Body of pancreas (tissue), 4 donors: ENCODE measurements around the gene PHKA2. TPM values are rescaled to one million over a fixed set of nuclear protein-coding genes. Genes with fewer than 3 reads are reported as not detected.

ENCODE experiments used
- ATAC-seq: fragments of 150-250 bp; one replicate; pipeline ENCODE4 v1.9.1; 2016
- DNase-seq, 4 donors: peaks; one replicate each; pipeline ENCODE4 v3.0.0-alpha.2; 2019
- H3K27ac ChIP-seq, 4 donors: fragments of 200-600 bp; sonication (generic); 1 replicate in 3 of 4; 2 replicates in 1 of 4; pipeline versions ENCODE4 v1.5.1 to v1.6.1; 2016 to 2019; ENCODE audit warnings: mild to moderate bottlenecking in 1 of 4, mixed read lengths in 1 of 4, moderate library complexity in 1 of 4
- H3K27me3 ChIP-seq, 2 donors: fragments of 200-600 bp; sonication (generic); one replicate each; pipeline ENCODE4 v1.6.0; 2016; ENCODE audit warnings: mild to moderate bottlenecking in 1 of 2
- H3K36me3 ChIP-seq, 2 donors: fragments of 200-600 bp; sonication (generic); replicated peaks in 1 of 2; 2 replicates each; pipeline ENCODE4 v1.5.1; 2016; ENCODE audit warnings: low read depth in 2 of 2; ENCODE audit not compliant: insufficient read depth in 1 of 2
- H3K4me1 ChIP-seq: fragments of 200-600 bp; sonication (generic); one replicate; pipeline ENCODE4 v1.6.0; 2016
- H3K4me3 ChIP-seq, 2 donors: fragments of 200-600 bp; sonication (generic); 1 replicate in 1 of 2; 2 replicates in 1 of 2; pipeline ENCODE4 v1.5.1; 2016 to 2019
- H3K9me3 ChIP-seq, 3 donors: fragments of 200-600 bp; sonication (generic); 1 replicate in 2 of 3; 2 replicates in 1 of 3; pipeline ENCODE4 v1.5.1; 2016
- POLR2A ChIP-seq, 3 donors: fragments of 450-650 bp; IDR thresholded peaks; one replicate each; pipeline ENCODE4 v1.6.1; 2016; ENCODE audit warnings: antibody characterized with exemption in 3 of 3, mild to moderate bottlenecking in 2 of 3
- WGBS, 2 donors: methylation state at CpG; one replicate each; pipeline ENCODE4 v1.1.5; 2017; 5-methylcytosine and 5-hydroxymethylcytosine counted together
- intact Hi-C: fragments of 100-400 bp; cut with DNase I; formaldehyde crosslinking; loops from one replicate; pipeline ENCODE4 v1.15.1; 2023
- total RNA-seq, 2 donors: library from RNA; depleted of rRNA; stranded (reverse); fragments of >200 nt; gene quantifications; one replicate each; pipeline ENCODE4 v1.1.0, GENCODE V29; 2016
- TF ChIP-seq, protein P1 (sequence below), 7 experiments: fragments of 450-650 bp in 4 of 7; fragments of 200-600 bp in 3 of 7; sonication (generic) in 3 of 7; IDR thresholded peaks; one replicate each; pipeline ENCODE4 v1.5.1; 2016 to 2019; ENCODE audit warnings: antibody characterized with exemption in 7 of 7

Gene PHKA2
- total RNA-seq, 2 donors from 2014 or later = 21.0 to 37.6 TPM

DNA sequence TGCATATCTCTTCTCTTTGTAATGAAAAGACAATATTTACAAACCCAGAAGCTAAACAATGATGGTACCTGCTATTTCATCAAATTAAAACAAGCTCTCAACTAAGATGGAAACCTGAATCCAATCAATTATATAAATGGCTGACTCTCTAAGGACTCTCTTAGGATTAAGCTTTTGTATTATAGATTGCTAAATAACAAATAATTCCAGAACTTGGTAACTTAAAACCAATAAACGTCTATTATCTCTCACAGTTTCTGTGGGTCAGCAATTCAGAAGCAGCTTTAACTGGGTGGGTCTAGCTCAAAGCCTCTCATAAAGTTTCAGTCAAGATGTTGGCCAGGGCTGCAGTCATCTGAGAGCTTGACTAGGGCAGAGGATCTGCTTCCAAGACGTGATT lies 12.4 kb downstream of the PHKA2 start:
- H3K27ac ChIP-seq = no peak overlapping the region
- 55 to 66% methylated on average over 2 of the region's 2 CpGs for WGBS, 2 donors
- TF ChIP-seq POLR2A (IDR thresholded peaks at IDR 0.05) = no peak
- TF ChIP-seq, protein P1, sequence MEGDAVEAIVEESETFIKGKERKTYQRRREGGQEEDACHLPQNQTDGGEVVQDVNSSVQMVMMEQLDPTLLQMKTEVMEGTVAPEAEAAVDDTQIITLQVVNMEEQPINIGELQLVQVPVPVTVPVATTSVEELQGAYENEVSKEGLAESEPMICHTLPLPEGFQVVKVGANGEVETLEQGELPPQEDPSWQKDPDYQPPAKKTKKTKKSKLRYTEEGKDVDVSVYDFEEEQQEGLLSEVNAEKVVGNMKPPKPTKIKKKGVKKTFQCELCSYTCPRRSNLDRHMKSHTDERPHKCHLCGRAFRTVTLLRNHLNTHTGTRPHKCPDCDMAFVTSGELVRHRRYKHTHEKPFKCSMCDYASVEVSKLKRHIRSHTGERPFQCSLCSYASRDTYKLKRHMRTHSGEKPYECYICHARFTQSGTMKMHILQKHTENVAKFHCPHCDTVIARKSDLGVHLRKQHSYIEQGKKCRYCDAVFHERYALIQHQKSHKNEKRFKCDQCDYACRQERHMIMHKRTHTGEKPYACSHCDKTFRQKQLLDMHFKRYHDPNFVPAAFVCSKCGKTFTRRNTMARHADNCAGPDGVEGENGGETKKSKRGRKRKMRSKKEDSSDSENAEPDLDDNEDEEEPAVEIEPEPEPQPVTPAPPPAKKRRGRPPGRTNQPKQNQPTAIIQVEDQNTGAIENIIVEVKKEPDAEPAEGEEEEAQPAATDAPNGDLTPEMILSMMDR (IDR thresholded peaks at IDR 0.05) = no peak
- H3K4me3 ChIP-seq = no peak overlapping the region
- H3K4me1 ChIP-seq = peaks cover 10% of the 10 kb centered on the region
- intact Hi-C loops = no loop called here
- H3K36me3 ChIP-seq = no peaks in the 10 kb centered on the region
- DNase-seq (no peak), ATAC-seq (no peak)
- H3K9me3 ChIP-seq = no peaks in the 10 kb centered on the region
- no peaks in the 10 kb centered on the region for H3K27me3 ChIP-seq

DNA sequence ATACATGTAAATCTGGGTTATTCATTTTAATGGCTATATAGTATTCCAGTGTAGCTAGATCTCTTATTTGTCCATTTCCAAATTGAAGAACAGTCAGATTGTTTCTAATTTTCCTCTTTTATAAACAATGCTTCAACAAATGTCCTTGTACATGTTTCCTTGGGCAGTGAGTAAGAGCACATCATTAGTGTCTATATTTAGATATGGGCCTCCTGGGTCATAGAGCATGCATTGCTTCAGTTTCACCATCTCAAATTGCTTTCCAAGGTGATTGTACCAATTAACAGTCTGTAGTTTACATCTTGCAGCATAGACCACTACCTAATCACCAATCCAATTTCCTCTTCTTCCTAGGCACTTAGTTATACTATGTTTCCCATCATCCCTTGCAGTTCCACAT lies 13.4 kb downstream of the PHKA2 start:
- no peaks in the 10 kb centered on the region for H3K9me3 ChIP-seq
- no peaks in the 10 kb centered on the region for H3K27me3 ChIP-seq
- TF ChIP-seq, protein P1 (IDR thresholded peaks at IDR 0.05) = no peak
- TF ChIP-seq POLR2A (IDR thresholded peaks at IDR 0.05) = no peak
- peaks cover 10% of the 10 kb centered on the region for H3K4me1 ChIP-seq
- H3K27ac ChIP-seq = no peak overlapping the region
- intact Hi-C loops = no loop called here
- DNase-seq = no peak
- H3K36me3 ChIP-seq = no peaks in the 10 kb centered on the region
- no peak overlapping the region for H3K4me3 ChIP-seq
- no peak for ATAC-seq

DNA sequence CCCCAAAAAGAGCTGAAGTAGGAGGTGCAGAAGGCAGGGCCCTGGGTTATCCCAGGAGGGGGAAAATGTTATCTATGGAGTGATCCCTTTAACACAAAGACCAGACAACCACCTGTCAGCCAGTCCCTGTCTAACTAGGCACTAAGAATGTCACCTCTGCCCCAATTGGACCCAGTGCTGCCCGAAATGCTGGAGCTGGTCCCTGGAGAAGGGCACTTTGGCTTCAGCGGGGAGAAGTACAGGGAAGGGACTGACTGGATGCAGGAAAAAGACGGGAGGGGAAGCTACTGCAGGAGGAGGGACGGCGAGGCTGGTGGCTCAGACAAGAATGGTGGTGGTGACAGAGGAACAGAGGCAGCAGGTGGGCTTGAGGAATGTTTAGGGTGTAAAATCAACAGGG lies 17.3 kb downstream of the PHKA2 start:
- Histone ChIP-seq H3K4me1 (no peaks in the 10 kb centered on the region), H3K9me3 (no peaks in the 10 kb centered on the region), H3K27ac (no peak overlapping the region), H3K27me3 (no peaks in the 10 kb centered on the region), H3K36me3 (no peaks in the 10 kb centered on the region), H3K4me3 (no peak overlapping the region)
- DNase-seq = no peak
- intact Hi-C loops = no loop called here
- WGBS, 2 donors = 98 to 100% methylated on average over 3 to 5 of the region's 5 CpGs
- TF ChIP-seq POLR2A (IDR thresholded peaks at IDR 0.05) = no peak
- TF ChIP-seq, protein P1 (IDR thresholded peaks at IDR 0.05) = no peak
- ATAC-seq = no peak

DNA sequence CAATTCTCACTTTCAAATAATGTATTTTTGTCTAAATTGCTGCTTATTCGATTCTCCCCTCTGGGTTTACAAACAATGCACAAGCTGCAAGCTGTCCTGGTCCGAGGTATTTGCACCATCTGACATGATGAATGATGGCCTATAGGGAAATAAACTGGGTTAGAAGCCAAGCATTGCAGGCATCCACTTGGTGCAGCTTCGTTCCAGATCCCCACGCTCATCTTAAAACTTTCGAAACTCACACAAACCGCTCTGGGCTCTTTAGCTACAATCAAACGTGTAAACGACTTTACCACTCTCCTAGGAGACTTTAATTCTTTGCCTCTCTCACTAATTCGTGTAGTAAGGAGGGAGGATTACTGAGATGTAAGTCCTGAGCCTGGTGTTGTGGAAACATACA lies 19.0 kb downstream of the PHKA2 start:
- Histone ChIP-seq H3K4me3 (no peak overlapping the region), H3K9me3 (no peaks in the 10 kb centered on the region), H3K4me1 (no peaks in the 10 kb centered on the region), H3K27ac (no peak overlapping the region), H3K36me3 (no peaks in the 10 kb centered on the region), H3K27me3 (no peaks in the 10 kb centered on the region)
- TF ChIP-seq, protein P1 (IDR thresholded peaks at IDR 0.05) = no peak
- no peak for TF ChIP-seq POLR2A (IDR thresholded peaks at IDR 0.05)
- WGBS, 2 donors = 53 to 71% methylated on average over 8 to 9 of the region's 9 CpGs
- DNase-seq (no peak), ATAC-seq (no peak)
- intact Hi-C loops = no loop called here

DNA sequence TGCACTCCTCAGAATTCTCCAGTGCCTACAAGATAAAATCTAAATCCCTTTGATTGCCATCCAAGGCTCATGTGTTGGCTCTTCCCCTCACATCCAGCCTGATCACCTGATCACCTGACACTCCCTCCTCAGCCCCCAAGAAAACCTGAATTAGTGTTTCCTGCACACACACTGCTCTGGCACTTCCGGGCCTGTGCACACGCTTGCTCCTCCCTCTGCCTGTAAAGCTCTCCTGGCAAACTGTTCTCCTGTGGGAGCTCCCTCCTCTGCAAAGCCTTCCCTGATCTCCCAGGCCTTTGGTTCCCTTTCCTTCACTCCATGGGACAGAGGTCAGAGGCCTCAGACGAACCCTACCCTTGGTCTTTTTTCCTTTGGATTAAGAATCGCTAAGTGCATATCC lies 19.9 kb downstream of the PHKA2 start:
- DNase-seq = no peak
- no peak overlapping the region for H3K4me3 ChIP-seq
- TF ChIP-seq, protein P1 (IDR thresholded peaks at IDR 0.05) = no peak
- no peak for TF ChIP-seq POLR2A (IDR thresholded peaks at IDR 0.05)
- H3K36me3 ChIP-seq = no peaks in the 10 kb centered on the region
- no peak for ATAC-seq
- 65 to 73% methylated on average over 3 to 4 of the region's 4 CpGs for WGBS, 2 donors
- H3K27ac ChIP-seq = no peak overlapping the region
- no peaks in the 10 kb centered on the region for H3K9me3 ChIP-seq
- no peaks in the 10 kb centered on the region for H3K4me1 ChIP-seq
- intact Hi-C loops = no loop called here
- no peaks in the 10 kb centered on the region for H3K27me3 ChIP-seq
